OCI-LY1 (cell line): ENCODE measurements around the gene MAN1C1.

Experiments
- H2AFZ ChIP-seq: fragments of 200-600 bp; sonication (generic), shearing (Covaris generic); 2 replicates; pipeline ENCODE4 v1.6.0; 2014; ENCODE audit warnings: antibody characterized with exemption, mild to moderate bottlenecking, low read length
- H3F3A ChIP-seq: fragments of 200-600 bp; sonication (generic), shearing (Covaris generic); 2 replicates; pipeline ENCODE4 v1.6.0; 2014; ENCODE audit warnings: mild to moderate bottlenecking, antibody characterized with exemption, low read length, moderate library complexity; ENCODE audit not compliant: insufficient read depth
- H3K27ac ChIP-seq: fragments of 200-600 bp; sonication (generic); 2 replicates; pipeline ENCODE4 v1.5.1; 2014; ENCODE audit warnings: low read length, mixed run types, mild to moderate bottlenecking, low read depth; ENCODE audit not compliant: poor library complexity, severe bottlenecking
- H3K27me3 ChIP-seq: fragments of 200-600 bp; sonication (generic); 2 replicates; pipeline ENCODE4 v1.6.0; 2014; ENCODE audit warnings: antibody characterized with exemption, mild to moderate bottlenecking, low read length, moderate library complexity; ENCODE audit not compliant: insufficient read depth
- H3K36me3 ChIP-seq: fragments of 200-600 bp; sonication (generic); 2 replicates; pipeline ENCODE4 v1.6.1; 2014; ENCODE audit warnings: mild to moderate bottlenecking, antibody characterized with exemption, low read length, moderate library complexity, mixed read lengths; ENCODE audit not compliant: insufficient read depth
- H3K4me1 ChIP-seq: fragments of 200-600 bp; sonication (generic); 2 replicates; pipeline ENCODE4 v1.5.1; 2014; ENCODE audit warnings: mild to moderate bottlenecking, low read length, moderate library complexity; ENCODE audit not compliant: insufficient read depth, severe bottlenecking
- H3K4me2 ChIP-seq: fragments of 200-600 bp; sonication (generic), shearing (Covaris generic); 2 replicates; pipeline ENCODE4 v1.6.1; 2014; ENCODE audit warnings: low read length
- H3K4me3 ChIP-seq: fragments of 200-600 bp; sonication (generic); 2 replicates; pipeline ENCODE4 v1.5.1; 2014; ENCODE audit warnings: low read length, low read depth, mild to moderate bottlenecking, mixed read lengths; ENCODE audit not compliant: poor library complexity, severe bottlenecking
- H3K79me2 ChIP-seq: fragments of 200-600 bp; shearing (Covaris generic); 2 replicates; pipeline ENCODE4 v1.6.1; 2016; ENCODE audit warnings: mixed run types, low read length, mixed read lengths; ENCODE audit not compliant: insufficient read depth
- H3K9ac ChIP-seq: fragments of 200-600 bp; sonication (generic), shearing (Covaris generic); 2 replicates; pipeline ENCODE4 v1.6.1; 2014; ENCODE audit warnings: mild to moderate bottlenecking, low read length, mixed read lengths
- H3K9me2 ChIP-seq: fragments of 200-600 bp; sonication (generic), shearing (Covaris generic); 2 replicates; pipeline ENCODE4 v1.6.1; 2014; ENCODE audit warnings: low read depth, mild to moderate bottlenecking, low read length, mixed read lengths
- H3K9me3 ChIP-seq: fragments of 200-600 bp; shearing (Covaris generic); 2 replicates; pipeline ENCODE4 v1.6.1; 2014; ENCODE audit warnings: low read length, mixed read lengths
- H4K20me1 ChIP-seq: fragments of 200-600 bp; sonication (generic), shearing (Covaris generic); 2 replicates; pipeline ENCODE4 v1.6.0; 2016; ENCODE audit warnings: mild to moderate bottlenecking, low read length; ENCODE audit not compliant: insufficient read depth
- EZH2 ChIP-seq: fragments of 200-600 bp; sonication (generic), shearing (Covaris generic); IDR thresholded peaks from 2 replicates; pipeline ENCODE4 v1.8.0; 2017; ENCODE audit warnings: borderline replicate concordance, mixed run types, mild to moderate bottlenecking, antibody characterized with exemption, low read length, moderate library complexity, mixed read lengths
- TF ChIP-seq, protein P1 (sequence below): fragments of 200-600 bp; sonication (generic), shearing (Covaris generic); IDR thresholded peaks from 2 replicates; pipeline ENCODE4 v1.5.1; 2017; ENCODE audit warnings: mild to moderate bottlenecking, antibody characterized with exemption, low read length, moderate library complexity, mixed read lengths

Gene MAN1C1

DNA sequence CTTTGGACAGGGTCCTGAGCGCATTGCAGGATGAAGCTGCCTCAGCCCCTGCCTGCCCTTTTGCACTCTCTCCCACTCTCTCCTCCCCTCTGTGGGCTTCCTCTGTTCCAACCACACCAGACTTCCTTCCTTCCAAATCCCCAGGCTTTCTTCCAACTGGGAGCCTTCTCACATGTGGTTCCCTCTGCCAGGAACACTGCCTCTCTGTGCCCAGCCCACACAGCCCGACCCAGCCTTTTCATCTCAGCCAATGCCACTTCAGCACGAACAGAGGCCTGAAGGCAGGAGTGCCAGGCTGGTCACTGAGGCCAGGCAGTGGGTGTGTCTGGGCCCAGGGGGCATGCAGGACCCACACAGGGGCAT is 189.3 kb downstream of the MAN1C1 start:
- TF ChIP-seq, protein P1, sequence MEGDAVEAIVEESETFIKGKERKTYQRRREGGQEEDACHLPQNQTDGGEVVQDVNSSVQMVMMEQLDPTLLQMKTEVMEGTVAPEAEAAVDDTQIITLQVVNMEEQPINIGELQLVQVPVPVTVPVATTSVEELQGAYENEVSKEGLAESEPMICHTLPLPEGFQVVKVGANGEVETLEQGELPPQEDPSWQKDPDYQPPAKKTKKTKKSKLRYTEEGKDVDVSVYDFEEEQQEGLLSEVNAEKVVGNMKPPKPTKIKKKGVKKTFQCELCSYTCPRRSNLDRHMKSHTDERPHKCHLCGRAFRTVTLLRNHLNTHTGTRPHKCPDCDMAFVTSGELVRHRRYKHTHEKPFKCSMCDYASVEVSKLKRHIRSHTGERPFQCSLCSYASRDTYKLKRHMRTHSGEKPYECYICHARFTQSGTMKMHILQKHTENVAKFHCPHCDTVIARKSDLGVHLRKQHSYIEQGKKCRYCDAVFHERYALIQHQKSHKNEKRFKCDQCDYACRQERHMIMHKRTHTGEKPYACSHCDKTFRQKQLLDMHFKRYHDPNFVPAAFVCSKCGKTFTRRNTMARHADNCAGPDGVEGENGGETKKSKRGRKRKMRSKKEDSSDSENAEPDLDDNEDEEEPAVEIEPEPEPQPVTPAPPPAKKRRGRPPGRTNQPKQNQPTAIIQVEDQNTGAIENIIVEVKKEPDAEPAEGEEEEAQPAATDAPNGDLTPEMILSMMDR: no peak
- TF ChIP-seq EZH2: no peak
- H2AFZ ChIP-seq: no peak overlapping the region
- no peaks in the 10 kb centered on the region for H3K36me3 ChIP-seq

DNA sequence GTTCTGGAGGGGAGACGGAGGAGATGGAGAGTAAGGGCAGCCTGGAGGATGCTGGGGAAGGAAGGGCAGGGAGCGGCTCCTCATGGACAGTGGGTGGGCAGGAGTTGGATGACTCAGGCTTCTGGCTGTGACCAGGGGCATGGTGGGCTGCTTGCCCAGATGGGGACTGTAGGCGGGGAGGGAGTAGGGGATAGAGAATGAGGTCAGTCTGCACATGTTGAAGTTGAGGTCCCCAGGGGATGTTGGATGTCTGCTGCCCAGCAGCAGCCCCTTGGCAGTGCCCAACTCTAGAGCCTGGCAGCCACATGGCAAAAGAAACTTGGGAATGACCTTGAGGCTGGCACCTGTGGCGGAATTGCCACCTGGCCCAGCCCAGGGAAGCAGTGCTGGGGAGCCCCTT is 189.8 kb downstream of the MAN1C1 start:
- H3K9me3 ChIP-seq: no peaks in the 10 kb centered on the region
- H3K79me2 ChIP-seq: no peaks in the 10 kb centered on the region
- no peak overlapping the region for H3K27ac ChIP-seq
- no peak for TF ChIP-seq EZH2
- TF ChIP-seq, protein P1: no peak
- H3K4me1 ChIP-seq: peaks cover 26% of the 10 kb centered on the region
- no peak overlapping the region for H2AFZ ChIP-seq
- H3K9me2 ChIP-seq: no peaks in the 10 kb centered on the region
- no peak overlapping the region for H3K9ac ChIP-seq
- H3K4me2 ChIP-seq: no peak overlapping the region
- H3F3A ChIP-seq: no peaks in the 10 kb centered on the region
- no peaks in the 10 kb centered on the region for H4K20me1 ChIP-seq
- H3K27me3 ChIP-seq: no peaks in the 10 kb centered on the region
- no peak overlapping the region for H3K4me3 ChIP-seq
- H3K36me3 ChIP-seq: no peaks in the 10 kb centered on the region

More for the DNA sequence above, 189.3 kb downstream of the MAN1C1 start:
- H3K9me3 ChIP-seq: no peaks in the 10 kb centered on the region
- H3K27ac ChIP-seq: no peak overlapping the region
- no peaks in the 10 kb centered on the region for H3F3A ChIP-seq
- H3K9ac ChIP-seq: no peak overlapping the region
- no peak overlapping the region for H3K4me2 ChIP-seq
- no peaks in the 10 kb centered on the region for H3K79me2 ChIP-seq
- H4K20me1 ChIP-seq: no peaks in the 10 kb centered on the region
- no peaks in the 10 kb centered on the region for H3K9me2 ChIP-seq
- H3K27me3 ChIP-seq: no peaks in the 10 kb centered on the region
- H3K4me1 ChIP-seq: peaks cover 28% of the 10 kb centered on the region
- no peak overlapping the region for H3K4me3 ChIP-seq

DNA sequence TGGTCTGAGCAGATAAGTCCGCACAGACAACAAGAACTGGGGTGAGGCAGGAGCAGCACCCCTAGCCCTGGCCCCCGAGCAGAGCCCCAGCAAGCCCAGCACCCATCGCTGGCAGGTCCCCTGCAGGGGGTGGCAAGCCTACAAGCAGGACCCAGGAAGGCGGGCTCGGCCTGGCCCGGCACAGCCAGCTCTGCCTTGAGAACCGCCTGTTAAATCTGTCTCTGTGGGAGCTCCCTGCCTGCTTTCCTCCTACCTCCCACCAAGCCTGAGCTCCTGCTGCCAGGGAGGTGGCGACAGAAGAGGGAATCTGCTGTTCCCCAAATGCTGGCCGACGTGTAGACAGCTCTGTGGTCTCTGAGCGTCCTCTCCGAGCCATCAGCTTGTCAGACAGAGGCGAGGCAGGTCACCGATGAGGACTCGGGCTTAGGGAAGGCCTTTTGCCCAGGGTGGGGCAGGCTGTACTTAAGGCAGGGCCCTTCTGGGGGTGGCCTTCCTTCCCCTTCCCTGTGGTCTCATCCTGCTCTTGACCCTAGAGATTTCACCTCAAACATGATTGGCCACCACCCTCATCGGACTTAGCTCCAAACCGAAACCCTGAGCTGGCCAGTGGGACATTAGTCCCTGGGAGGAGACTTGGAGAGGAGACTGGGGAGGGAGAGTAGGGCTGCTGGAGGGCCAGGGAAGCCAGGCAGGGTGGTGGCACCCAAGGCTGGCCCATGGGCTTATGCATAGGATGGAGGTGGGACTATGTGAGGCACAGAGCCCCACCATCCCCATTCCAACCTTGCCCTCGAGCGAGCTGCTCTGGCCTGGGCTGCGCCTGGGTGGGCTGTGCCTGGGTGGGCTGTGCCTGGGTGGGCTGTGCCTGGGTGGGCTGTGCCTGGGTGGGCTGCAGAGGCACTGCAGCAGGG is 191.1 kb downstream of the MAN1C1 start:
- H3K79me2 ChIP-seq: no peaks in the 10 kb centered on the region
- H3K4me2 ChIP-seq: no peak overlapping the region
- H3K36me3 ChIP-seq: no peaks in the 10 kb centered on the region
- no peak overlapping the region for H3K4me3 ChIP-seq
- no peaks in the 10 kb centered on the region for H3K27me3 ChIP-seq
- H3F3A ChIP-seq: no peaks in the 10 kb centered on the region
- H3K9me3 ChIP-seq: no peaks in the 10 kb centered on the region
- H3K9ac ChIP-seq: no peak overlapping the region
- peaks cover 23% of the 10 kb centered on the region for H3K4me1 ChIP-seq
- TF ChIP-seq, protein P1: no peak
- no peak for TF ChIP-seq EZH2
- H3K9me2 ChIP-seq: no peaks in the 10 kb centered on the region
- no peak overlapping the region for H3K27ac ChIP-seq
- H4K20me1 ChIP-seq: no peaks in the 10 kb centered on the region
- H2AFZ ChIP-seq: no peak overlapping the region
